Nephron progenitor cell (in vitro differentiated cells): ENCODE results near the gene ZC3H12A.

Experiments
- DNase-seq: peaks from one replicate; pipeline ENCODE4 v3.0.0; 2021
- H3K27ac Mint-ChIP-seq: 2 replicates; pipeline ENCODE4 v1.8.0; 2021; ENCODE audit warnings: mild to moderate bottlenecking, moderate library complexity, mixed read lengths
- H3K27me3 Mint-ChIP-seq: 2 replicates; pipeline ENCODE4 v1.8.0; 2021; ENCODE audit warnings: mild to moderate bottlenecking, low read depth, mixed read lengths; ENCODE audit not compliant: poor library complexity
- H3K36me3 Mint-ChIP-seq: 2 replicates; pipeline ENCODE4 v1.8.0; 2021; ENCODE audit warnings: low read depth, mixed read lengths
- H3K4me1 Mint-ChIP-seq: 2 replicates; pipeline ENCODE4 v1.8.0; 2021; ENCODE audit warnings: mixed read lengths
- H3K4me3 Mint-ChIP-seq: 2 replicates; pipeline ENCODE4 v1.8.0; 2021; ENCODE audit warnings: mild to moderate bottlenecking, moderate library complexity, mixed read lengths
- H3K9me3 Mint-ChIP-seq: 2 replicates; pipeline ENCODE4 v1.8.0; 2021; ENCODE audit warnings: mild to moderate bottlenecking, moderate library complexity, mixed read lengths
- CTCF ChIP-seq: fragments of 200-600 bp; sonication (generic); IDR thresholded peaks from 2 replicates; pipeline ENCODE4 v1.5.0; 2021; ENCODE audit warnings: antibody characterized with exemption

Gene ZC3H12A

DNA sequence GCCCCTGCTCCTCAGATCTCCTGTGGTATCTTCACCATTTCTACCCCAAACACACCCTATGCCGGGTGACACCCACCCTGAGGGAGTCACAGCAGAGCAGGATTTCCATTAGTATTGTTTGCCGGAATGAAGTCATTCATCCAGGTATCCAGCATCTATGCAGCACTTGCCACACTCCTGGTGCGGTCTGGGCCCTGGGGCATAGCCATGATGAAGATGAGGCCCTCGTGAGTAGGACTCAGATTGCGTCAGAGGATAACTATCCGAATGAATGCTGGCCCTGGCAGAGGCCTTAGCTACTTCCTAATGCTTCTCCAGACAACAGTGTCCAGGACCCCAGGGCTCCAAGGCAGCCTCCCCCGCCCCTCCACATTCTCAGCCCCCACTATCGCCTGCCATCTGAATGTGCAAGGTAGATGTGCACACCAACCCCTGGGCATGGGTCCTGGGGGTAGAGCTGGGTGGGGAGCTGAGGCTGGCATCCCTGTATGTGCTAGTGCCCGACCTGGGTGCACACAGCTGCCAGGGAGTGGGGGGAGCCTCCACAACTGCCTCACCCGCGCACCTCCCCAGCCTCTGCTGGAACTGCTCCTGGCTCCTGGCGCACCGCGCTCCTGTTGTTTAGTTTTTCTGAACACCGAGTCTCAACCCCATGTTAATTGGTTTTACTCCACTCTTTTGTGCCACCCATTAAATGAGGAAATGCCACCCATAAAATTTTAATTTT, 25.5 kb upstream of the ZC3H12A start:
- TF ChIP-seq CTCF, result no peak
- H3K4me1 Mint-ChIP-seq, result peaks cover 11% of the 10 kb centered on the region
- H3K27ac Mint-ChIP-seq, result no peak overlapping the region
- H3K9me3 Mint-ChIP-seq, result no peaks in the 10 kb centered on the region
- no peak overlapping the region for H3K4me3 Mint-ChIP-seq
- H3K36me3 Mint-ChIP-seq, result no peaks in the 10 kb centered on the region
- no peak for DNase-seq
- peaks cover 94% of the 10 kb centered on the region for H3K27me3 Mint-ChIP-seq

GRCh38 chr1:37449936-37450335, 24.4 kb upstream of the ZC3H12A start:
- H3K4me1 Mint-ChIP-seq, result peaks cover 11% of the 10 kb centered on the region

DNA sequence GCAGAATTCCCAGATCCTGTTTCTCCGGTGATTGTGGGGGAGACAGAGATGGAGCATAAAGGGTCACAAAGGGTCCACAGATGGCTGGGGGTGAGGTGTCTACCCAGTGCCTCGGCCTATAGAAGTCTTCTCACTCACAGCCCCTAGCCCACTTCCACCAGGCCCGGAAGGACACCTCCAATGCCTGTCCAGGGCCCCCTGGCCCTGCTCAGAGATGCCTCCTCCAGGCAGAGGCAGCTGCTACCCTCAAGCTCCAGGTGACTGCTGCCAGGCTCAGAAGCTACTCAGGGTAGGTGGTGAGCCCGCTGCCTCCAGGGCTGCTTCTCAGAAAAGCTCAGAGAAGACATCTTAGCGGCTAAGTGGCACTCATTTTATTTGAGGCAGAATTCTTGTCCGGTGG, 22.0 kb upstream of the ZC3H12A start:
- TF ChIP-seq CTCF, result no peak
- peaks cover 76% of the 10 kb centered on the region for H3K27me3 Mint-ChIP-seq
- H3K4me3 Mint-ChIP-seq, result no peak overlapping the region
- no peaks in the 10 kb centered on the region for H3K9me3 Mint-ChIP-seq
- H3K36me3 Mint-ChIP-seq, result no peaks in the 10 kb centered on the region
- peaks cover 11% of the 10 kb centered on the region for H3K4me1 Mint-ChIP-seq
- no peak overlapping the region for H3K27ac Mint-ChIP-seq
- DNase-seq, result no peak

More at GRCh38 chr1:37449936-37450335, 24.4 kb upstream of the ZC3H12A start:
- Mint-ChIP-seq H3K4me3 (no peak overlapping the region), H3K27me3 (peaks cover 93% of the 10 kb centered on the region), H3K27ac (no peak overlapping the region), H3K9me3 (no peaks in the 10 kb centered on the region), H3K36me3 (no peaks in the 10 kb centered on the region)
- TF ChIP-seq CTCF, result no peak
- DNase-seq, result no peak

GRCh38 chr1:37453647-37454046, 20.7 kb upstream of the ZC3H12A start:
- H3K27ac Mint-ChIP-seq, result no peak overlapping the region
- H3K36me3 Mint-ChIP-seq, result no peaks in the 10 kb centered on the region
- no peak for DNase-seq
- TF ChIP-seq CTCF, result no peak
- H3K4me3 Mint-ChIP-seq, result no peak overlapping the region
- H3K4me1 Mint-ChIP-seq, result peaks cover 11% of the 10 kb centered on the region
- peaks cover 71% of the 10 kb centered on the region for H3K27me3 Mint-ChIP-seq
- H3K9me3 Mint-ChIP-seq, result no peaks in the 10 kb centered on the region

DNA sequence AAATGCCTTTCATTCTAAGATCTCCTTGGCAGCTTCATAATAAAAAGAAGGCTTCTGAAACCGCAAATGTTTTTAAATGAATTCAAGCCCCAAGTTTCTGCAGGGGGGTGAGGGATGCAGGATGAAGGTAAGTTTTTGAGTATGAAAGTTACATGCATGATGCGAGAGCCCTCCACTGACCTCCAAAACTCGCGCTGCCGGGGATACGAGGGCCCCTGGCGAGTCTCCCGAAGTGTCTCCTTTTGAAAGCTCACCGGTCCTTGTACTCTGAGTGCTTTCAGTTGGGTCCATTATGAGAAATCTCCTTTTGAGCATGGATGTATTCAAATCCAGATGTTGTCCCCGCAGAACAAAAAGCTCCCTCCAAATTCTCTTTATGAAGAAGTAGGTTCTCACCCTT, 18.9 kb upstream of the ZC3H12A start:
- Mint-ChIP-seq H3K4me3 (no peak overlapping the region), H3K36me3 (no peaks in the 10 kb centered on the region), H3K27me3 (peaks cover 66% of the 10 kb centered on the region), H3K9me3 (no peaks in the 10 kb centered on the region), H3K27ac (no peak overlapping the region), H3K4me1 (peaks cover 11% of the 10 kb centered on the region)
- no peak for TF ChIP-seq CTCF
- no peak for DNase-seq

DNA sequence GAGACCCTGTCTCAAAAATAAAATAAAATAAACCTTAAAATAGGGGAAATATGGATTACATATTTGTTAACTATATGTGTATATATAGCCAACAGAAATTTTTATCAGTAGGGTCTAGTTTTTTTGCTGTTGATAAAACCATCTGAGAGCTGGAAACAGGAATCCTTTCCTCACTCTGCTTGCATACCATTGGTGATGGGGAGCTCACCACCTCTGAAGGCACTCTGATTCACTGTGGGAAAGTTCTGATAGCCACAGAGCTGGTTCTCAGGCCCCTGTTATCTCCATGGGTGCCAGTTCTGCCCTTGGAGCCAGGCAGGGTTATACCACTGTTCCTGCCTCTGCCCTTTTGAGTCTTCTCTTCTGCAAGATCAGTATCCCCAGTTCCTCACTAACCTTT, 17.8 kb upstream of the ZC3H12A start:
- no peak for DNase-seq
- no peak for TF ChIP-seq CTCF
- no peaks in the 10 kb centered on the region for H3K36me3 Mint-ChIP-seq
- H3K27ac Mint-ChIP-seq, result no peak overlapping the region
- no peaks in the 10 kb centered on the region for H3K9me3 Mint-ChIP-seq
- H3K4me1 Mint-ChIP-seq, result peaks cover 11% of the 10 kb centered on the region
- peaks cover 60% of the 10 kb centered on the region for H3K27me3 Mint-ChIP-seq
- no peak overlapping the region for H3K4me3 Mint-ChIP-seq
